Erythroblast (primary cell): ENCODE results near the gene BMF.

Experiments
- GATA1 ChIP-seq: IDR thresholded peaks from 2 replicates; pipeline ENCODE4 v1.6.1; 2011; ENCODE audit warnings: low read depth, mild to moderate bottlenecking, control low read depth, low read length, moderate library complexity
- POLR2A ChIP-seq: IDR thresholded peaks from 2 replicates; pipeline ENCODE4 v1.6.1; 2011; ENCODE audit warnings: mild to moderate bottlenecking, low read length

DNA sequence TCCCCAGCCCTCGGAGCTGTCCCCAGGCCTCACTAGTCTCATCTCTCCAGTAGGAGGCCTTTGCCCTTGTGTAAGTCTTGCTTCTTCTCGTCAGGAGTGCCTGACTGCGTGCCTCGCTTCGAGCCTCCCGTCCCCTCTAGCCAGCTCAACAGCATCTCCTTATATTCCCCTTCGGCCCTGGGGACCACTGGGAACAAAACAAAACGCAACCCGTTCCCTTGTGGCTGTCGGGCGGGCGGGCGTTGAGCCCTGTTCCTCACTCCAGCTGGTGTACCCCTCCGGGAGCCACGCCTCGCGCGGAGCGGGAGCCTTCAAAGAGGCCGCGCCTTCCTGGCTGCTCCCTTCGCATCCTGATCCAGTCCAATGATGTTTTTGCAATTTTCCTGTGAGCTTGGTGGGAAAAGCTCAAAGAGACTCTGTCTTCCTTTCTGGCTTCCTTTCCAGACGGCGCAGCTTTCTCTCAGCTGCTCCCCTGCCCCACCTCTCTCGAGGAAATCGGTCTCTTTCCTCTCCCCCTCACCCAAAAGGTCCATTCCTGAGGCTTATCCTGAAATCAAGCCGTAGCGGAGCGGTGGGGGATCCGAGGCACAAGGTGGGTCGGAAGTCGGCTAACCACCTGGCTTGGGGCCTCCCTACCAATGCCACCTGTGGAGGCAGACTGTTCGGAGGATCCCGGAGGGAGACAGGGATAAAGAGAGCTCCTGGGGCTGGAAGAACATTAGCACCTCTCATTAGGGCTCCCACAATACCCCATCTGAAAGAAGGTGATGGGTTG is 36.3 kb downstream of the BMF start:
- TF ChIP-seq POLR2A (no peak), GATA1 (no peak)
